Stimulated activated CD4-positive, alpha-beta T cell treated with anti-CD3 and anti-CD28 coated beads, Interleukin-1b, Interleukin-23, amount 100 ng/mL, for 4 hours (primary cell): ENCODE results near the gene RAB37.

Source experiments
- DNase-seq, 2 donors: peaks; one replicate each; pipeline ENCODE4 v3.0.0-alpha.2; 2020; ENCODE audit warnings: low read depth in 2 of 2

The RAB37 gene

GRCh38 chr17:74776990-74777389 lies 39.9 kb downstream of the RAB37 start:
- no peak for DNase-seq

- DNase-seq: no peak
Observed at GRCh38 chr17:74777901-74778515, 41.0 kb downstream of the RAB37 start.

- DNase-seq: no peak
Observed at GRCh38 chr17:74778960-74779359, 41.9 kb downstream of the RAB37 start.

- no peak for DNase-seq
Observed at GRCh38 chr17:74779501-74779900, 42.4 kb downstream of the RAB37 start.

- DNase-seq: peak in 1 of 2 donors; percentile 23
Observed at GRCh38 chr17:74779948-74780400, 42.9 kb downstream of the RAB37 start.

GRCh38 chr17:74780443-74781238 lies 43.6 kb downstream of the RAB37 start:
- DNase-seq: no peak

- no peak for DNase-seq
Observed at GRCh38 chr17:74782571-74782970, 45.5 kb downstream of the RAB37 start.

- no peak for DNase-seq
Observed at GRCh38 chr17:74784125-74784810, 47.2 kb downstream of the RAB37 start.

GRCh38 chr17:74785096-74785980 lies 48.3 kb downstream of the RAB37 start:
- no peak for DNase-seq

GRCh38 chr17:74785981-74786360 lies 48.9 kb downstream of the RAB37 start:
- DNase-seq: no peak

- DNase-seq: no peak
Observed at GRCh38 chr17:74786431-74787055, 49.5 kb downstream of the RAB37 start.

- no peak for DNase-seq
Observed at GRCh38 chr17:74790161-74791058, 53.4 kb downstream of the RAB37 start.

GRCh38 chr17:74792586-74793105 lies 55.6 kb downstream of the RAB37 start:
- DNase-seq: no peak

GRCh38 chr17:74795327-74796020 lies 58.4 kb downstream of the RAB37 start:
- no peak for DNase-seq

- DNase-seq: no peak
Observed at GRCh38 chr17:74796211-74796610, 59.2 kb downstream of the RAB37 start.

GRCh38 chr17:74796866-74797265 lies 59.8 kb downstream of the RAB37 start:
- no peak for DNase-seq
